ENCODE data around the gene AKAP14.
"Not testable (repeated sequence)": the region's sequence is repeated elsewhere in the genome, so short reads cannot be mapped to it uniquely, and the experiment has no call there.

Gene AKAP14

DNA sequence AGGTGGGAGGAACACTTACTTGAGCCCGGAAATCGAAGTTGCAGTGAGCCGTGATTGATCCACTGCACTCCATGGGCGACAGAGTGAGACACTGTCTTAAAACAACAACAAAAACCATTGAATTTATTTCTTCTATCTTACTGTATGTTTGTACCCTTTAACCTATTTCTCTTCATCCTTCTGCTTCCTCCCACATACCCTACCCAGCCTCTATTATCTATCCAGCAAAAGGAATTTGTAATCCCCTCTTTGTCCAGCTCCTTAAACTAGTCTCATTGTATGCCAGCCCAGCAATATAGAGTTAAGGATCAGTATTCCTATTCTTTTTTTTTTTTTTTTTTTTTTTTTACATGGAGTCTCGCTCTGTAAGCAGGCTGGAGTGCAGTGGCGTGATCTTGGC is 49.8 kb downstream of the AKAP14 start:
- in situ Hi-C loops (cut with MboI; ENCODE audit: low sequenced_read_pairs): no loop called here
- Histone ChIP-seq H3K27me3 (ENCODE audit: low read depth) (no peaks in the 10 kb centered on the region), H3K4me3 (no peak overlapping the region), H3K36me3 (replicated peaks) (no peaks in the 10 kb centered on the region), H3K4me1 (peaks cover 24% of the 10 kb centered on the region), H3K9me3 (no peaks in the 10 kb centered on the region)
- peak; percentile 49 to 92 for DNase-seq (ENCODE audit: low spot score in 2 of 2)

DNA sequence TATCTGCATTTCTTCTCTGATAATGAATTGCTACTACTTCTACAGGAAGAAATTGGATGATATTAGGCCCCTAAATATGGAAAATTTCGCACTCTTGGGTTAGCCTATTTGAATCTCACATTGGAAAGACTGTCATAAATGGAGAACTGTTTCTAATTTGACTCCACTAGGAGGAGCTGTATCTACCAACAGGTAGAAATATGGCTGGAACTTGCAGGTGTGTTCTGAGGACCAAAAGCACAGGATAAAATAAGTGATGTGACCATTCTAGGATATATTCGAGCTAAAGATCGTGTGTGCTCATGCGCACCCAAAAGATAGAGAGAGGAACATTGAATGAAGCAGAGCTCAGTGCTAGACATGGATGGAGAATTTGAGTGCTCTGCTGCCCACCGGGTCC is 52.7 kb downstream of the AKAP14 start:
- Histone ChIP-seq H3K36me3 (replicated peaks) (no peaks in the 10 kb centered on the region), H3K27me3 (ENCODE audit: low read depth) (no peaks in the 10 kb centered on the region), H3K9me3 (no peaks in the 10 kb centered on the region), H3K4me1 (peaks cover 16% of the 10 kb centered on the region), H3K4me3 (no peak overlapping the region)
- DNase-seq (ENCODE audit: low spot score in 2 of 2): no peak
- in situ Hi-C loops (cut with MboI; ENCODE audit: low sequenced_read_pairs): no loop called here

DNA sequence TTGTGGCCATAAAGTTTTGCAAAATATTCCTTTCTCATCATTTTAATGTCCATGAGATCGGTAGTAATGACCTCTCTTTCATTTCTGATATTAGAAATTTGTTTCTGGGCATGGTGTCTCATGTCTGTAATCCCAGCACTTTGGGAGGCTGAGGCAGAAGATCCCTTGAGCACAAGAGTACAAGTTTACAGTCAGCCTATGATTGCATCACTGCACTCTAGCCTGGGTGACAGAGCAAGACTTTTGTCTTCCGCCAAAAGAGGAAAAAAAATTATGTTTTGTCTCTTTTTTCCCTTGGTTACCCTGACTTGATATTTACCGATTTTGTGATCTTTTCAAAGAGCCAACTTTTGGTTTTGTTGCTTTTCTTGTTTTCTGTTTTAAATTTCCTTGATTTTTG is 58.7 kb downstream of the AKAP14 start:
- in situ Hi-C loops (cut with MboI; ENCODE audit: low sequenced_read_pairs): no loop called here
- no peaks in the 10 kb centered on the region for H3K36me3 ChIP-seq (replicated peaks)

DNA sequence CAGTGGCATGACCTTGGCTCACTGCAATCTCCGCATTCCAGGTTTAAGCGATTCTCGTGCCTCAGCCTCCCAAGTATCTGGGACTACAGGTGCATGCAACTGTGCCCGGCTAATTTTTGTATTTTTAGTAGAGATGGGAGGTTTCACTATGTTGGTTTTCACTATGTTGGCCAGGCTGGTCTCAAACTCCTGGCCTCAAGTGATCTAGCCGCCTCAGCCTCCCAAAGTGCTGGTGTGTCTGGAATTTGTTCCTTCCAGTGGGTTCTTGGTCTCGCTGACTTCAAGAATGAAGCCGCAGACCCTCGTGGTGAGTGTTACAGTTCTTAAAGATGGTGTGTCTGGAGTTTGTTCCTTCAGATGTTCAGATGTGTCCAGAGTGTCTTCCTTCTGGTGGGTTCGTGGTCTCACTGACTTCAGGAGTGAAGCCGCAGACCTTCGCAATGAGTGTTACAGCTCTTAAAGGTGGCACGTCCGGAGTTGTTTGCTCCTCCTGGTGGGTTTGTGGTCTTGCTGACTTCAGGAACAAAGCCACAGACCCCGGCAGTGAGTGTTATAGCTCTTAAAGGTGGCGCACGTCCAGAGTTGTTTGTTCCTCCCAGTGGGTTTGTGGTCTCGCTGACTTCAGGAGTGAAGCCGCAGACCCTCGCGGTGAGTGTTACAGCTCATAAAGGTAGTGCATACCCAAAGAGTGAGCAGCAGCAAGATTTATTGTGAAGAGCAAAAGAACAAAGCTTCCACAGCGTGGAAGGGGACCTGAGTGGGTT is 60.3 kb downstream of the AKAP14 start:
- H3K4me3 ChIP-seq; H3K36me3 ChIP-seq (replicated peaks); in situ Hi-C loops (cut with MboI; ENCODE audit: low sequenced_read_pairs); H3K9me3 ChIP-seq; H3K27me3 ChIP-seq (ENCODE audit: low read depth); DNase-seq (ENCODE audit: low spot score in 2 of 2): not testable (repeated sequence)
- H3K4me1 ChIP-seq: peaks cover 17% of the 10 kb centered on the region

More for the DNA sequence above, 58.7 kb downstream of the AKAP14 start:
- DNase-seq (ENCODE audit: low spot score in 2 of 2): no peak
- Histone ChIP-seq H3K4me3 (no peak overlapping the region), H3K27me3 (ENCODE audit: low read depth) (no peaks in the 10 kb centered on the region), H3K9me3 (no peaks in the 10 kb centered on the region), H3K4me1 (peaks cover 6% of the 10 kb centered on the region)

DNA sequence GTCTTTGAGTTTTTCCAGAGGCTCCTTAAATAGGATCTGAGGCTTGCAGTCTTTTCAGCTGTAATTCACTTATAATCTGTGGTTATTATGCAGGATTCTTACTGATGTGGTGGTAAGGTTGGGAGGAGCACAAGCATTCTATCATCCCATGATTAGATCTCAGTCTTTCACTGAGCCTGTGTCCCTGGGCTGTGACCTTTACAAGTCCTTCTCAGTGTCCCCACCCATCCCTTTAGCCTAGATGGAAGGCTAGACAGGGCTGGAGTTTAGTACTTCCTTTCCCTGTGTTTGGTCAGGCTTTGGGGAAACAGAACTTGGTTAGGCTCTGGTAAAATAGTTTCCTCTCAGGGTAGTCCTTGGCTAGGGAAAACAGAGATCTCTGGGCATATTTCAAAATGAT is 64.9 kb downstream of the AKAP14 start:
- Histone ChIP-seq H3K27me3 (ENCODE audit: low read depth) (no peaks in the 10 kb centered on the region), H3K4me1 (peaks cover 18% of the 10 kb centered on the region), H3K4me3 (no peak overlapping the region), H3K36me3 (replicated peaks) (no peaks in the 10 kb centered on the region), H3K9me3 (no peaks in the 10 kb centered on the region; the same call in 1 of the 2 replicates)
- DNase-seq (ENCODE audit: low spot score in 2 of 2): peak; percentile 51 to 84
- in situ Hi-C loops (cut with MboI; ENCODE audit: low sequenced_read_pairs): no loop called here

DNA sequence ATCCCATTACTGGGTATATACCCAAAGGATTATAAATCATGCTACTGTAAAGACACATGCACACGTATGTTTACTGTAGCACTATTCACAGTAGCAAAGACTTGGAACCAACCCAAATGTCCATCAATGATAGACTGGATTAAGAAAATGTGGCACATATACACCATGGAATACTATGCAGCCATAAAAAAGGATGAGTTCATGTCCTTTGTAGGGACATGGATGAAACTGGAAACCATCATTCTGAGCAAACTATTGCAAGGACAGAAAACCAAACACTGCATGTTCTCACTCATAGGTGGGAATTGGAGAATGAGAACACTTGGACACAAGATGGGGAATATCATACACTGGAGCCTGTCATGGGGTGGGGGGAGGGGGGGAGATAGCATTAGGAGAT is 71.1 kb downstream of the AKAP14 start:
- H3K36me3 ChIP-seq (replicated peaks); in situ Hi-C loops (cut with MboI; ENCODE audit: low sequenced_read_pairs); H3K27me3 ChIP-seq (ENCODE audit: low read depth); H3K4me1 ChIP-seq; DNase-seq (ENCODE audit: low spot score in 2 of 2); H3K4me3 ChIP-seq; H3K9me3 ChIP-seq: not testable (repeated sequence)

All from HAP-1 (cell line).